H1 (cell line): Measurements from ENCODE around the gene ACOT11. TPM values are rescaled to one million over a fixed set of nuclear protein-coding genes. Genes with fewer than 3 reads are reported as not detected.

Experiments
- ATF2 ChIP-seq: IDR thresholded peaks from 2 replicates; pipeline ENCODE4 v1.6.1; 2012; ENCODE audit warnings: low read length, inconsistent platforms
- GABPA ChIP-seq: IDR thresholded peaks from 2 replicates; pipeline ENCODE4 v1.6.1; 2011; ENCODE audit warnings: mild to moderate bottlenecking, low read length, moderate library complexity, borderline replicate concordance; ENCODE audit not compliant: insufficient read depth
- HDAC6 ChIP-seq: IDR thresholded peaks from one replicate; pipeline ENCODE4 v1.7.1; 2012; ENCODE audit warnings: low read depth, mild to moderate bottlenecking, inconsistent platforms, low read length, moderate library complexity
- RFX5 ChIP-seq: IDR thresholded peaks from 2 replicates; pipeline ENCODE4 v1.6.1; 2011; ENCODE audit warnings: low read depth, low read length, improper control_type of control experiment, borderline replicate concordance
- SIX5 ChIP-seq: IDR thresholded peaks from 2 replicates; pipeline ENCODE4 v1.6.1; 2011; ENCODE audit warnings: mild to moderate bottlenecking, low read depth, low read length
- polyA plus RNA-seq, 7 experiments: library from polyadenylated mRNA; depleted of rRNA in 3 of 7; stranded (reverse) in 5 of 7; unstranded in 2 of 7; fragments of >200 nt in 5 of 7; fragments of 200-250 nt in 2 of 7; gene quantifications; 1 replicate in 5 of 7; 2 replicates in 1 of 7; 4 replicates in 1 of 7; pipeline versions ENCODE4 v1.2.1 to v1.2.3, GENCODE V29; 2011 to 2013; ENCODE audit warnings: missing spikeins in 2 of 7, mixed read lengths in 2 of 7
- total RNA-seq: library from RNA; stranded (reverse); fragmentation: NEBNext Ultra II Directional; extraction: Animal tissue kit (Norgen Biotek cat#: 25700); gene quantifications from 2 replicates; pipeline ENCODE4 v1.2.1, GENCODE V29; 2021

The ACOT11 gene
- total and polyA plus RNA-seq, 2 of the 8 experiments (the other 6 are each of a cell fraction or from before 2014, with no cell fraction given): 3.8 to 4.5 TPM

DNA sequence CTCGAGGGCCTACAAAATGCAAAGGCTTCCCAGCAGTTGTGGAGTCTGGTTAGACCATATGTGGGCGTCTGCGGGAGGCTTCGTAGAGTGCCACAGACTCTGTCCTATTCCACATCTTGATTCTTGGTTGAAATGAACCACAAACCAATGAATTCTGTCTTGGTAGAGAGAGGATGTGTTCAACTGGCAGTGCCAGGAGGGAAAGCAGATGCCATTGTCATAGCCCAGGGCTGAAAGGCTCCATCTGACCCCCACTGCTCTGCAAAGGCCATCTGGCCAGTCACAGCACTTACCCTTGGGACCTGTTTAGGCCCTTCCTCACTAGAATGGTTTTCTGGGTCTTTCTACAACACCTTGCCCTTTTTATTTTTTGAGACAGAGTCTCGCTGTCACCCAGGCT is 22.1 kb downstream of the ACOT11 start (continued):
- TF ChIP-seq ATF2 (no peak), RFX5 (no peak), HDAC6 (no peak), GABPA (no peak), SIX5 (no peak)
